Ishikawa (cell line): ENCODE measurements around the gene KRT20.

Experiments
- CREB1 ChIP-seq: IDR thresholded peaks from 2 replicates; pipeline ENCODE4 v1.6.1; 2012; ENCODE audit warnings: low read depth
- EGR1 ChIP-seq: IDR thresholded peaks from 2 replicates; pipeline ENCODE4 v1.6.1; 2012
- EP300 ChIP-seq: IDR thresholded peaks from 2 replicates; pipeline ENCODE4 v1.6.1; 2012; ENCODE audit warnings: borderline replicate concordance
- MAX ChIP-seq: IDR thresholded peaks from 2 replicates; pipeline ENCODE4 v1.6.1; 2012
- REST ChIP-seq: IDR thresholded peaks from 2 replicates; pipeline ENCODE4 v1.6.1; 2012; ENCODE audit warnings: low read depth, mild to moderate bottlenecking
- TEAD4 ChIP-seq: IDR thresholded peaks from 2 replicates; pipeline ENCODE4 v1.6.1; 2012
- USF1 ChIP-seq: IDR thresholded peaks from 2 replicates; pipeline ENCODE4 v1.6.1; 2012
- YY1 ChIP-seq: IDR thresholded peaks from 2 replicates; pipeline ENCODE4 v1.6.1; 2012; ENCODE audit warnings: low read depth

- TF ChIP-seq TEAD4 = no peak
- no peak for TF ChIP-seq MAX
- TF ChIP-seq EGR1 = no peak
- TF ChIP-seq REST = no peak
- TF ChIP-seq YY1 = no peak
- TF ChIP-seq EP300 = no peak
- no peak for TF ChIP-seq CREB1
- no peak for TF ChIP-seq USF1
Measured at GRCh38 chr17:40828454-40829044, 56.5 kb downstream of the KRT20 start.
